Panc1 (cell line): ENCODE measurements around the gene SSH2. TPM values are rescaled to one million over a fixed set of nuclear protein-coding genes. Genes with fewer than 3 reads are reported as not detected.

Source experiments
- ATAC-seq: fragments of 200-7000 bp; cut with Tn5 transposase; 2 replicates; pipeline ENCODE4 v1.9.1; 2020; ENCODE audit warnings: mild to moderate bottlenecking, moderate library complexity
- BruUV-seq: library from RNA; stranded (reverse); fragments of 400-500 nt; replicated peaks from 2 replicates; lab custom pipeline; 2021; lab: Mats Ljungman, UMichigan
- CTCF ChIA-PET: fragments of 300-600 bp; sonication (Branson Sonifier 250); formaldehyde crosslinking; loops from one replicate; lab custom pipeline; 2022; ENCODE audit warnings: antibody characterized with exemption; lab: Charles Lee
- POLR2A ChIA-PET: fragments of 300-600 bp; sonication (Branson Sonifier 250); formaldehyde crosslinking; loops from one replicate; lab custom pipeline; 2022; ENCODE audit warnings: antibody characterized with exemption; lab: Charles Lee
- DNase-seq: peaks from one replicate; pipeline ENCODE4 v3.0.0-alpha.2; 2010; ENCODE audit warnings: low read depth, low spot score
- H3K27ac ChIP-seq: 2 replicates; pipeline ENCODE4 v1.5.1; 2011; ENCODE audit warnings: mild to moderate bottlenecking, low read length, inconsistent platforms
- H3K27me3 ChIP-seq: fragments of 200-500 bp; sonication (Bioruptor generic); 2 replicates; pipeline ENCODE4 v1.6.0; 2014; ENCODE audit warnings: low read length, inconsistent platforms; ENCODE audit not compliant: control insufficient read depth, insufficient read depth
- H3K36me3 ChIP-seq: fragments of 200-500 bp; sonication (Bioruptor generic); 2 replicates; pipeline ENCODE4 v1.5.1; 2014; ENCODE audit warnings: inconsistent platforms, mild to moderate bottlenecking, low read length, moderate library complexity; ENCODE audit not compliant: control insufficient read depth, insufficient read depth
- H3K4me1 ChIP-seq: 2 replicates; pipeline ENCODE4 v1.5.1; 2011; ENCODE audit warnings: inconsistent platforms, mild to moderate bottlenecking, low read length, moderate library complexity; ENCODE audit not compliant: control insufficient read depth, insufficient read depth
- H3K4me3 ChIP-seq, 2 experiments: 2 replicates each; pipeline ENCODE4 v1.5.1; 2011 to 2012; ENCODE audit warnings: low read depth in 2 of 2, low read length in 2 of 2, mild to moderate bottlenecking in 2 of 2, inconsistent platforms in 1 of 2, moderate library complexity in 1 of 2
- H3K9me3 ChIP-seq: fragments of 200-500 bp; sonication (Bioruptor generic); 2 replicates; pipeline ENCODE4 v1.5.1; 2014; ENCODE audit warnings: low read depth, mild to moderate bottlenecking, inconsistent platforms, low read length, moderate library complexity; ENCODE audit not compliant: control insufficient read depth, insufficient read depth
- POLR2AphosphoS5 ChIP-seq: IDR thresholded peaks from 2 replicates; pipeline ENCODE4 v1.6.1; 2012; ENCODE audit warnings: mild to moderate bottlenecking, low read depth, low read length, moderate library complexity
- SIN3A ChIP-seq: IDR thresholded peaks from 2 replicates; pipeline ENCODE4 v1.6.1; 2012; ENCODE audit warnings: low read depth, mild to moderate bottlenecking, low read length, moderate library complexity, borderline replicate concordance; ENCODE audit not compliant: insufficient read depth
- TCF7L2 ChIP-seq: IDR thresholded peaks from 2 replicates; pipeline ENCODE4 v1.6.1; 2011; ENCODE audit warnings: mild to moderate bottlenecking, low read depth, low read length, inconsistent platforms
- in situ Hi-C: cut with HindIII; loops from 2 replicates; pipeline ENCODE4 v1.10.0; 2016; ENCODE audit warnings: low sequenced_read_pairs, low pct_unique_long_range_greater_than_20kb
- intact Hi-C: fragments of 100-400 bp; cut with micrococcal nuclease; formaldehyde crosslinking; loops from one replicate; pipeline ENCODE4 v1.10.0; 2022; ENCODE audit not compliant: unreplicated experiment
- total RNA-seq: library from RNA; stranded (reverse); gene quantifications from one replicate; pipeline ENCODE4 v1.2.1, GENCODE V29; 2021; ENCODE audit not compliant: unreplicated experiment
- TF ChIP-seq, protein P1 (sequence below), 2 experiments: IDR thresholded peaks; 2 replicates each; pipeline ENCODE4 v1.6.1; 2011 to 2012; ENCODE audit warnings: low read depth in 2 of 2, control low read depth in 1 of 2, low read length in 1 of 2, mild to moderate bottlenecking in 1 of 2, moderate library complexity in 1 of 2; ENCODE audit not compliant: insufficient read depth in 1 of 2
- TF ChIP-seq, protein P2 (sequence below): fragments of 450-650 bp; IDR thresholded peaks from 2 replicates; pipeline ENCODE4 v1.5.1; 2017; ENCODE audit warnings: mild to moderate bottlenecking

Gene SSH2
- total RNA-seq, 1 experiment from 2014 or later, result 30.6 TPM

GRCh38 chr17:29753845-29754439 is 176.1 kb downstream of the SSH2 start:
- CTCF ChIA-PET, result no interaction called here
- no peak overlapping the region for H3K27ac ChIP-seq
- H3K4me1 ChIP-seq, result no peaks in the 10 kb centered on the region
- DNase-seq, result no peak
- in situ Hi-C loops, result no loop called here
- no TSS peak for BruUV-seq
- no peak overlapping the region for H3K4me3 ChIP-seq
- H3K9me3 ChIP-seq, result no peaks in the 10 kb centered on the region
- H3K27me3 ChIP-seq, result no peaks in the 10 kb centered on the region
- intact Hi-C loops, result no loop called here
- no peak for TF ChIP-seq SIN3A
- TF ChIP-seq, protein P1, sequence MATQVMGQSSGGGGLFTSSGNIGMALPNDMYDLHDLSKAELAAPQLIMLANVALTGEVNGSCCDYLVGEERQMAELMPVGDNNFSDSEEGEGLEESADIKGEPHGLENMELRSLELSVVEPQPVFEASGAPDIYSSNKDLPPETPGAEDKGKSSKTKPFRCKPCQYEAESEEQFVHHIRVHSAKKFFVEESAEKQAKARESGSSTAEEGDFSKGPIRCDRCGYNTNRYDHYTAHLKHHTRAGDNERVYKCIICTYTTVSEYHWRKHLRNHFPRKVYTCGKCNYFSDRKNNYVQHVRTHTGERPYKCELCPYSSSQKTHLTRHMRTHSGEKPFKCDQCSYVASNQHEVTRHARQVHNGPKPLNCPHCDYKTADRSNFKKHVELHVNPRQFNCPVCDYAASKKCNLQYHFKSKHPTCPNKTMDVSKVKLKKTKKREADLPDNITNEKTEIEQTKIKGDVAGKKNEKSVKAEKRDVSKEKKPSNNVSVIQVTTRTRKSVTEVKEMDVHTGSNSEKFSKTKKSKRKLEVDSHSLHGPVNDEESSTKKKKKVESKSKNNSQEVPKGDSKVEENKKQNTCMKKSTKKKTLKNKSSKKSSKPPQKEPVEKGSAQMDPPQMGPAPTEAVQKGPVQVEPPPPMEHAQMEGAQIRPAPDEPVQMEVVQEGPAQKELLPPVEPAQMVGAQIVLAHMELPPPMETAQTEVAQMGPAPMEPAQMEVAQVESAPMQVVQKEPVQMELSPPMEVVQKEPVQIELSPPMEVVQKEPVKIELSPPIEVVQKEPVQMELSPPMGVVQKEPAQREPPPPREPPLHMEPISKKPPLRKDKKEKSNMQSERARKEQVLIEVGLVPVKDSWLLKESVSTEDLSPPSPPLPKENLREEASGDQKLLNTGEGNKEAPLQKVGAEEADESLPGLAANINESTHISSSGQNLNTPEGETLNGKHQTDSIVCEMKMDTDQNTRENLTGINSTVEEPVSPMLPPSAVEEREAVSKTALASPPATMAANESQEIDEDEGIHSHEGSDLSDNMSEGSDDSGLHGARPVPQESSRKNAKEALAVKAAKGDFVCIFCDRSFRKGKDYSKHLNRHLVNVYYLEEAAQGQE (IDR thresholded peaks at IDR 0.05; ENCODE audit: insufficient read depth in 1 of 2, low read depth in 2 of 2, low read length in 1 of 2), result no peak
- no peak for TF ChIP-seq TCF7L2
- TF ChIP-seq, protein P2, sequence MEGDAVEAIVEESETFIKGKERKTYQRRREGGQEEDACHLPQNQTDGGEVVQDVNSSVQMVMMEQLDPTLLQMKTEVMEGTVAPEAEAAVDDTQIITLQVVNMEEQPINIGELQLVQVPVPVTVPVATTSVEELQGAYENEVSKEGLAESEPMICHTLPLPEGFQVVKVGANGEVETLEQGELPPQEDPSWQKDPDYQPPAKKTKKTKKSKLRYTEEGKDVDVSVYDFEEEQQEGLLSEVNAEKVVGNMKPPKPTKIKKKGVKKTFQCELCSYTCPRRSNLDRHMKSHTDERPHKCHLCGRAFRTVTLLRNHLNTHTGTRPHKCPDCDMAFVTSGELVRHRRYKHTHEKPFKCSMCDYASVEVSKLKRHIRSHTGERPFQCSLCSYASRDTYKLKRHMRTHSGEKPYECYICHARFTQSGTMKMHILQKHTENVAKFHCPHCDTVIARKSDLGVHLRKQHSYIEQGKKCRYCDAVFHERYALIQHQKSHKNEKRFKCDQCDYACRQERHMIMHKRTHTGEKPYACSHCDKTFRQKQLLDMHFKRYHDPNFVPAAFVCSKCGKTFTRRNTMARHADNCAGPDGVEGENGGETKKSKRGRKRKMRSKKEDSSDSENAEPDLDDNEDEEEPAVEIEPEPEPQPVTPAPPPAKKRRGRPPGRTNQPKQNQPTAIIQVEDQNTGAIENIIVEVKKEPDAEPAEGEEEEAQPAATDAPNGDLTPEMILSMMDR, result no peak
- TF ChIP-seq POLR2AphosphoS5, result no peak
- POLR2A ChIA-PET, result no interaction called here
- ATAC-seq, result no peak
- H3K36me3 ChIP-seq, result no peaks in the 10 kb centered on the region

- H3K4me1 ChIP-seq, result peaks cover 11% of the 10 kb centered on the region; the same call in 1 of the 2 replicates
- ChIA-PET CTCF (no interaction called here), POLR2A (no interaction called here)
- DNase-seq (no peak), ATAC-seq (no peak)
- H3K27me3 ChIP-seq, result no peaks in the 10 kb centered on the region
- no peaks in the 10 kb centered on the region for H3K36me3 ChIP-seq
- in situ Hi-C loops, result no loop called here
- BruUV-seq, result no TSS peak
- intact Hi-C loops, result no loop called here
- no peaks in the 10 kb centered on the region for H3K9me3 ChIP-seq
- H3K4me3 ChIP-seq, result no peak overlapping the region
- H3K27ac ChIP-seq, result no peak overlapping the region
- TF ChIP-seq SIN3A (no peak), TCF7L2 (no peak), POLR2AphosphoS5 (no peak)
- TF ChIP-seq, protein P2, result no peak
- TF ChIP-seq, protein P1 (IDR thresholded peaks at IDR 0.05; ENCODE audit: insufficient read depth in 1 of 2, low read depth in 2 of 2, low read length in 1 of 2), result no peak
Measured at GRCh38 chr17:29749045-29749825, 180.8 kb downstream of the SSH2 start.
